HepG2 (cell line): Measurements from ENCODE around the gene MINDY1. TPM values are rescaled to one million over a fixed set of nuclear protein-coding genes. Genes with fewer than 3 reads are reported as not detected.

Experiments
- ATAC-seq: fragments of 200-7000 bp; cut with Tn5 transposase; 3 replicates; pipeline ENCODE4 v1.9.1; 2020; ENCODE audit warnings: mild to moderate bottlenecking, moderate library complexity
- BruUV-seq: library from RNA; stranded (reverse); fragments of 400-500 nt; replicated peaks from 2 replicates; lab custom pipeline; 2021; lab: Mats Ljungman, UMichigan
- CTCF ChIA-PET: fragments of 300-600 bp; formaldehyde crosslinking; extraction: SDS; loops from one replicate; lab custom pipeline; 2021; ENCODE audit warnings: low total read pairs, inconsistent platforms, low intra/inter-chr PET ratio; lab: Yijun Ruan, JAX
- POLR2A ChIA-PET: fragments of 350-600 bp; sonication (Branson Sonifier 250); formaldehyde crosslinking; loops from one replicate; lab custom pipeline; 2020; ENCODE audit warnings: antibody characterized with exemption, inconsistent platforms; lab: Yijun Ruan, JAX
- DNase-seq: peaks from one replicate; pipeline ENCODE4 v3.0.0-alpha.2; 2015; ENCODE audit warnings: low spot score
- FAIRE-seq: peaks from 3 replicates; lab custom pipeline; 2011; peaks lifted over from hg19 to GRCh38; lab: Jason Lieb, UNC
- H2AFZ ChIP-seq: one replicate; pipeline ENCODE4 v1.6.1; 2011; ENCODE audit warnings: low read length, inconsistent platforms
- H3K27ac ChIP-seq: fragments of 300-600 bp; 3 replicates; pipeline ENCODE4 v1.8.0; 2011; ENCODE audit warnings: mixed run types, mild to moderate bottlenecking, mixed read lengths, low read length, inconsistent platforms; ENCODE audit not compliant: insufficient read depth; ENCODE audit errors: extremely low read length
- H3K27me3 ChIP-seq, 2 experiments: fragments of 200-600 bp in 1 of 2; 2 replicates in 1 of 2; 3 replicates in 1 of 2; pipeline versions ENCODE4 v1.6.0 to v1.8.0; 2011; ENCODE audit warnings: low read length in 2 of 2, mild to moderate bottlenecking in 2 of 2, moderate library complexity in 2 of 2, inconsistent platforms in 1 of 2; ENCODE audit not compliant: insufficient read depth in 2 of 2, control insufficient read depth in 1 of 2
- H3K36me3 ChIP-seq, 2 experiments: fragments of 200-600 bp in 1 of 2; replicated peaks in 1 of 2; 2 replicates in 1 of 2; 3 replicates in 1 of 2; pipeline versions ENCODE4 v1.5.1 to v1.8.0; 2011; ENCODE audit warnings: low read length in 2 of 2, inconsistent platforms in 1 of 2; ENCODE audit not compliant: insufficient read depth in 2 of 2, control insufficient read depth in 1 of 2
- H3K4me1 ChIP-seq: 2 replicates; pipeline ENCODE4 v1.5.1; 2012; ENCODE audit warnings: low read length, inconsistent platforms; ENCODE audit not compliant: insufficient read depth
- H3K4me2 ChIP-seq: 2 replicates; pipeline ENCODE4 v1.6.0; 2011; ENCODE audit warnings: low read depth, low read length, inconsistent platforms
- H3K4me3 ChIP-seq, 3 experiments: fragments of 200-600 bp in 1 of 3; sonication (generic), shearing (Covaris generic) in 1 of 3; replicated peaks in 1 of 3; 2 replicates each; pipeline ENCODE4 v1.5.1; 2011 to 2016; ENCODE audit warnings: low read length in 3 of 3, inconsistent platforms in 2 of 3, low read depth in 2 of 3, mild to moderate bottlenecking in 2 of 3, control low read depth in 1 of 3, mixed read lengths in 1 of 3; ENCODE audit not compliant: insufficient read depth in 1 of 3
- H3K79me2 ChIP-seq: one replicate; pipeline ENCODE4 v1.6.1; 2011; ENCODE audit warnings: low read length, inconsistent platforms; ENCODE audit not compliant: insufficient read depth
- H3K9ac ChIP-seq: 2 replicates; pipeline ENCODE4 v1.6.0; 2011; ENCODE audit warnings: mild to moderate bottlenecking, low read depth, low read length, inconsistent platforms; ENCODE audit not compliant: insufficient read depth
- H3K9me3 ChIP-seq: 2 replicates; pipeline ENCODE4 v1.5.1; 2012; ENCODE audit warnings: mild to moderate bottlenecking, low read length
- H4K20me1 ChIP-seq: 2 replicates; pipeline ENCODE4 v1.6.0; 2011; ENCODE audit warnings: inconsistent platforms, mild to moderate bottlenecking, low read length, moderate library complexity; ENCODE audit not compliant: insufficient read depth
- HES4 ChIP-seq: sonication (generic); formaldehyde crosslinking; IDR thresholded peaks from 2 replicates; pipeline ENCODE4 v1.9.0; 2021; ENCODE audit warnings: mild to moderate bottlenecking, missing genetic modification reagents, borderline replicate concordance
- POLR2A ChIP-seq, 2 experiments: IDR thresholded peaks; 2 replicates each; pipeline ENCODE4 v1.6.1; 2011; ENCODE audit warnings: low read depth in 2 of 2, low read length in 2 of 2, mild to moderate bottlenecking in 1 of 2, moderate library complexity in 1 of 2; ENCODE audit not compliant: insufficient read depth in 1 of 2
- POLR2G ChIP-seq: fragments of 200-400 bp; formaldehyde crosslinking; IDR thresholded peaks from 2 replicates; pipeline ENCODE4 v1.6.1; 2018; ENCODE audit warnings: mild to moderate bottlenecking, low read depth, low read length, moderate library complexity
- RBFOX2 ChIP-seq: fragments of 200-400 bp; formaldehyde crosslinking; IDR thresholded peaks from 2 replicates; pipeline ENCODE4 v1.6.1; 2017; ENCODE audit warnings: low read depth, mild to moderate bottlenecking, low read length
- RBM22 ChIP-seq: fragments of 200-400 bp; formaldehyde crosslinking; optimal IDR thresholded peaks from 2 replicates; pipeline ENCODE3; 2017; ENCODE audit warnings: mild to moderate bottlenecking, low read length, moderate library complexity
- ZNF296 ChIP-seq: sonication (generic); formaldehyde crosslinking; conservative IDR thresholded peaks from 2 replicates; pipeline ENCODE4 v1.5.0; 2020; ENCODE audit warnings: mild to moderate bottlenecking, missing genetic modification reagents
- WGBS: methylation state at CpG from one replicate; pipeline ENCODE4 v1.1.6; 2017; ENCODE audit warnings: low lambda C conversion rate; 5-methylcytosine and 5-hydroxymethylcytosine counted together
- in situ Hi-C: cut with HindIII; loops from 2 replicates; pipeline ENCODE4 v1.10.0; 2017; ENCODE audit warnings: low pct_unique_long_range_greater_than_20kb; ENCODE audit not compliant: extremely low pct_ligation_motif_present
- intact Hi-C: fragments of 100-400 bp; cut with micrococcal nuclease; formaldehyde crosslinking; loops from one replicate; pipeline ENCODE4 v1.10.0; 2022; ENCODE audit not compliant: unreplicated experiment
- polyA plus RNA-seq, 8 experiments: library from polyadenylated mRNA; depleted of rRNA in 3 of 8; stranded (reverse) in 7 of 8; unstranded in 1 of 8; fragments of >200 nt; fragmentation: Illumina TruSeq in 4 of 8; extraction: Trizol in 4 of 8; gene quantifications; 2 replicates each; pipeline versions ENCODE4 v1.2.1 to v1.2.3, GENCODE V29; 2011 to 2016; ENCODE audit warnings: low read depth in 4 of 8, missing spikeins in 1 of 8, mixed read lengths in 1 of 8; ENCODE audit not compliant: insufficient read depth in 1 of 8
- total RNA-seq, 5 experiments: library from RNA; depleted of rRNA; stranded (reverse); fragments of >200 nt; fragmentation: Illumina TruSeq; extraction: Trizol; gene quantifications; 2 replicates each; pipeline ENCODE4 v1.2.3, GENCODE V29; 2016; ENCODE audit warnings: low read depth in 1 of 5

MINDY1 gene
- total and polyA plus RNA-seq, 2 of the 13 experiments (the other 11 are each of a cell fraction or from before 2014, with no cell fraction given): 11.1 to 15.0 TPM

DNA sequence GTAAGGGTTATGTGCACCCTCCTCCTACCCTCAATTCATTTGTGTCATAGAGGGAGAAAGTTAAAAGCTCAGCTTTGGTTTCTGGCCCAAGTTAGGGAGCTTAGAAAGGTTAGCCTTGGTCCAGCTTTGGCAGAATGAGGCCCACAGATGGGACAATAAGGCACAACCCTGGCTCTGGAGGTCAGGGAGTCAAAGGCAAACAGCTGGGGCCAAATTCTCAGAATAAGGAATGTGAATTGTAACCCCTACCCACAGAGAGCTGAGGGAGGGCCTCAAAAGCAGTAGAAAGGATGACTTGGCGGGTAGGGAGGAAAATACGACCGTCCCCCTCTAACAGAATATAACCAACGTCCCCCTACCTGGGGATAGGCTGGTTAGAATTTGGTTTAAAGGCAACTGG, 41.1 kb downstream of the MINDY1 start:
- BruUV-seq: no TSS peak
- in situ Hi-C loops: no loop called here
- peaks cover 24% of the 10 kb centered on the region for H3K79me2 ChIP-seq
- H3K27me3 ChIP-seq: no peaks in the 10 kb centered on the region
- intact Hi-C loops: no loop called here
- H2AFZ ChIP-seq: no peak overlapping the region
- H3K9me3 ChIP-seq: no peaks in the 10 kb centered on the region
- ATAC-seq (no peak), DNase-seq (no peak), FAIRE-seq (no peak)
- no peak overlapping the region for H3K27ac ChIP-seq
- peaks cover 35% of the 10 kb centered on the region for H3K4me1 ChIP-seq
- H4K20me1 ChIP-seq: peaks cover 24% of the 10 kb centered on the region
- no peak overlapping the region for H3K9ac ChIP-seq
- TF ChIP-seq RBFOX2 (0 out of 2 replicates have a peak, but pooled peaks have one; percentile 26), HES4 (CRISPR knock-in tag) (no peak), RBM22 (peak; percentile 11)
- no peak overlapping the region for H3K4me3 ChIP-seq
- WGBS: 99% methylated on average over 4 of the region's 4 CpGs
- POLR2A ChIA-PET: interaction anchor here (0.9 to 2.4 kb wide), 4 partner anchors 9 to 16 kb away, joined by 3 to 12 read pairs (median 4); partner anchors contain the start of genes ANXA9 and CERS2
- CTCF ChIA-PET: no interaction called here
- H3K4me2 ChIP-seq: no peak overlapping the region
- H3K36me3 ChIP-seq: peaks cover 41 to 76% of the 10 kb centered on the region in 2 experiments

DNA sequence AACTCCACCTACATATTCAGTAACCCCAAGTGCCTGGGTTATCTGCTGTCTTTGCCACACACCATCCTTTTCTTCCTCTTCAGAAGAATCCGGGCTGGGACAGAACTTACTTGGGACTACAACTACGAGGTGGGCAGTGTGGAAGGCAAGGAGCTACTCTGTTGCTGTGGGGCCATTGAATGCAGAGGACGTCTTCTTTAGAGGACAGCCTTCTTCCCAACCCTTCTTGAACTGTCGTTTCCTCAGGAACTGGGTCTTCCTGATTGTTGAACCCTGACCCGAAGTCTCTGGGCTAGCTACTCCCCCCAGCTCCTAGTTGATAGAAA, 42.6 kb downstream of the MINDY1 start:
- no peak overlapping the region for H2AFZ ChIP-seq
- H3K4me3 ChIP-seq: no peak overlapping the region
- no TSS peak for BruUV-seq
- H3K27ac ChIP-seq: no peak overlapping the region
- H4K20me1 ChIP-seq: peaks cover 11% of the 10 kb centered on the region; the same call in 1 of the 2 replicates
- ATAC-seq (no peak), DNase-seq (no peak), FAIRE-seq (no peak)
- H3K9ac ChIP-seq: no peak overlapping the region
- peaks cover 45 to 85% of the 10 kb centered on the region in 2 experiments for H3K36me3 ChIP-seq
- TF ChIP-seq ZNF296: no peak
- peak in 1 of 2 experiments; percentile 22; a peak in 1 of 4 replicates for TF ChIP-seq POLR2A (IDR thresholded peaks at IDR 0.05; ENCODE audit: insufficient read depth in 1 of 2, low read depth in 2 of 2, low read length in 2 of 2)
- TF ChIP-seq RBM22: peak; percentile 94
- peak; percentile 51; the same call in 1 of the 2 replicates for TF ChIP-seq RBFOX2
- TF ChIP-seq POLR2G: peak; percentile 12; the same call in 1 of the 2 replicates
- in situ Hi-C loops (no loop called here), intact Hi-C loops (no loop called here)
- H3K4me2 ChIP-seq: no peak overlapping the region
- H3K9me3 ChIP-seq: no peaks in the 10 kb centered on the region
- peaks cover 11% of the 10 kb centered on the region for H3K79me2 ChIP-seq
- peaks cover 20% of the 10 kb centered on the region for H3K4me1 ChIP-seq
- H3K27me3 ChIP-seq: no peaks in the 10 kb centered on the region
- ChIA-PET CTCF (no interaction called here), POLR2A (interaction anchor here (1.2 to 3.0 kb wide), 2 partner anchors 10 to 42 kb away, joined by 6 to 9 read pairs; partner anchors contain the start of genes CERS2 and MINDY1)
- WGBS: 94% methylated on average over 5 of the region's 5 CpGs
